K562 (cell line): Measurements from ENCODE around the gene ITPRIPL2. TPM values are rescaled to one million over a fixed set of nuclear protein-coding genes. Genes with fewer than 3 reads are reported as not detected.

Source experiments
- C11orf30 ChIP-seq: fragments of 450-650 bp; IDR thresholded peaks from 2 replicates; pipeline ENCODE4 v1.6.1; 2016; ENCODE audit warnings: low read depth, mild to moderate bottlenecking
- EZH2 ChIP-seq: IDR thresholded peaks from 2 replicates; pipeline ENCODE4 v1.6.1; 2012; ENCODE audit warnings: low read depth, mild to moderate bottlenecking, inconsistent platforms, low read length, borderline replicate concordance
- HDGF ChIP-seq: fragments of 450-650 bp; IDR thresholded peaks from 2 replicates; pipeline ENCODE4 v1.6.1; 2016
- KLF6 ChIP-seq: fragments of 250-450 bp; sonication (Bioruptor Pico); IDR thresholded peaks from 2 replicates; pipeline ENCODE4 v1.4.0; 2020; ENCODE audit warnings: mild to moderate bottlenecking, moderate library complexity, borderline replicate concordance
- SIRT6 ChIP-seq: IDR thresholded peaks from one replicate; pipeline ENCODE4 v1.6.1; 2012; ENCODE audit warnings: low read depth, mild to moderate bottlenecking, control low read depth, inconsistent platforms, low read length, moderate library complexity
- ZNF239 ChIP-seq: fragments of 250-450 bp; sonication (Bioruptor Pico); IDR thresholded peaks from 2 replicates; pipeline ENCODE4 v1.4.0; 2020; ENCODE audit warnings: mild to moderate bottlenecking
- ZNF324 ChIP-seq: fragments of 250-450 bp; sonication (Bioruptor Pico); IDR thresholded peaks from 2 replicates; pipeline ENCODE4 v1.4.0; 2020; ENCODE audit warnings: mild to moderate bottlenecking
- polyA plus RNA-seq, 8 experiments: library from polyadenylated mRNA; depleted of rRNA in 4 of 8; stranded (reverse) in 5 of 8; unstranded in 3 of 8; fragments of >200 nt; fragmentation: Nextera tagmentation in 2 of 8; fragmentation: Illumina TruSeq in 1 of 8; extraction: Ambion mirVana in 2 of 8; extraction: Trizol in 1 of 8; gene quantifications; 2 replicates each; pipeline versions ENCODE4 v1.2.1 to v1.2.3, GENCODE V29; 2011 to 2014; ENCODE audit warnings: inconsistent platforms in 1 of 8, missing spikeins in 1 of 8
- total RNA-seq, 7 experiments: library from RNA; depleted of rRNA in 6 of 7; stranded (reverse); fragments of >200 nt in 6 of 7; fragmentation: Illumina TruSeq in 2 of 7; extraction: Trizol in 2 of 7; gene quantifications; 2 replicates each; pipeline versions ENCODE4 v1.2.1 to v1.2.3, GENCODE V29; 2011 to 2021; ENCODE audit warnings: low replicate concordance in 1 of 7
- TF ChIP-seq, protein P1 (sequence below), 2 experiments: fragments of 450-650 bp in 1 of 2; sonication (generic) in 1 of 2; formaldehyde crosslinking in 1 of 2; IDR thresholded peaks; 2 replicates each; pipeline versions ENCODE4 v1.7.1 to v1.9.0; 2016 to 2022; ENCODE audit warnings: inconsistent platforms in 1 of 2, mild to moderate bottlenecking in 1 of 2, missing genetic modification reagents in 1 of 2
- TF ChIP-seq, protein P2 (sequence below): sonication (generic); IDR thresholded peaks from 2 replicates; pipeline ENCODE4 v1.6.1; 2016
- TF ChIP-seq, protein P3 (sequence below): fragments of 200-800 bp; sonication (Bioruptor generic); IDR thresholded peaks from 2 replicates; pipeline ENCODE4 v1.6.1; 2016; ENCODE audit warnings: missing genetic modification characterization, missing compliant biosample characterization
- TF ChIP-seq, protein P4 (sequence below): conservative IDR thresholded peaks from 2 replicates; pipeline ENCODE4 v1.6.1; 2011; ENCODE audit warnings: low read depth, mild to moderate bottlenecking, low read length; ENCODE audit not compliant: control insufficient read depth

Gene ITPRIPL2
- total and polyA plus RNA-seq, 9 of the 15 experiments (the other 6 are each of a cell fraction or from before 2014, with no cell fraction given) = 0.04 to 2.2 (median 0.58) TPM

DNA sequence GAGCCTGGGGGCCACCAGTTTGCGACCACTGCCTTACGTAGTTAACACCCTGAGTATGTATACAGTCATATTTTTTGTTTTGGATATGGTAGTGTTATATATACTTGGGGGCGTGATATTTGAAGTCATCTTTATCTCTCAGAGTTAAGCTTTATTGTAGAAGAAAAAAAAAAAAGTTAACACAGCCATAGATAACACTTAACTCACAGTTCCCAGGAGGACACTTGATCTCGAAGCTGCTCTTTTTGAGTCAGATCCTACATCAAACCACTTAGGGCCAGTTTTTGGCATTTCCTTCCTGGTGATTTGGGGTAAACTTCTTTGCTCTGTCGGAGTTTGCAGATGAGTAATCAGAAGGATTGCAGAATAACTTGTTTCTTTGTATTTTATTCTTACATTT is 5.8 kb downstream of the ITPRIPL2 start (continued):
- TF ChIP-seq, protein P1, sequence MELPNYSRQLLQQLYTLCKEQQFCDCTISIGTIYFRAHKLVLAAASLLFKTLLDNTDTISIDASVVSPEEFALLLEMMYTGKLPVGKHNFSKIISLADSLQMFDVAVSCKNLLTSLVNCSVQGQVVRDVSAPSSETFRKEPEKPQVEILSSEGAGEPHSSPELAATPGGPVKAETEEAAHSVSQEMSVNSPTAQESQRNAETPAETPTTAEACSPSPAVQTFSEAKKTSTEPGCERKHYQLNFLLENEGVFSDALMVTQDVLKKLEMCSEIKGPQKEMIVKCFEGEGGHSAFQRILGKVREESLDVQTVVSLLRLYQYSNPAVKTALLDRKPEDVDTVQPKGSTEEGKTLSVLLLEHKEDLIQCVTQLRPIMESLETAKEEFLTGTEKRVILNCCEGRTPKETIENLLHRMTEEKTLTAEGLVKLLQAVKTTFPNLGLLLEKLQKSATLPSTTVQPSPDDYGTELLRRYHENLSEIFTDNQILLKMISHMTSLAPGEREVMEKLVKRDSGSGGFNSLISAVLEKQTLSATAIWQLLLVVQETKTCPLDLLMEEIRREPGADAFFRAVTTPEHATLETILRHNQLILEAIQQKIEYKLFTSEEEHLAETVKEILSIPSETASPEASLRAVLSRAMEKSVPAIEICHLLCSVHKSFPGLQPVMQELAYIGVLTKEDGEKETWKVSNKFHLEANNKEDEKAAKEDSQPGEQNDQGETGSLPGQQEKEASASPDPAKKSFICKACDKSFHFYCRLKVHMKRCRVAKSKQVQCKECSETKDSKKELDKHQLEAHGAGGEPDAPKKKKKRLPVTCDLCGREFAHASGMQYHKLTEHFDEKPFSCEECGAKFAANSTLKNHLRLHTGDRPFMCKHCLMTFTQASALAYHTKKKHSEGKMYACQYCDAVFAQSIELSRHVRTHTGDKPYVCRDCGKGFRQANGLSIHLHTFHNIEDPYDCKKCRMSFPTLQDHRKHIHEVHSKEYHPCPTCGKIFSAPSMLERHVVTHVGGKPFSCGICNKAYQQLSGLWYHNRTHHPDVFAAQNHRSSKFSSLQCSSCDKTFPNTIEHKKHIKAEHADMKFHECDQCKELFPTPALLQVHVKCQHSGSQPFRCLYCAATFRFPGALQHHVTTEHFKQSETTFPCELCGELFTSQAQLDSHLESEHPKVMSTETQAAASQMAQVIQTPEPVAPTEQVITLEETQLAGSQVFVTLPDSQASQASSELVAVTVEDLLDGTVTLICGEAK (IDR thresholded peaks at IDR 0.05) = peak; percentile 76; the same call in 1 of the 2 replicates
- TF ChIP-seq, protein P1 (CRISPR knock-in tag; IDR thresholded peaks at IDR 0.05) = peak; percentile 40; the same call in 1 of the 2 replicates
- TF ChIP-seq ZNF239 (CRISPR knock-in tag) (no peak), C11orf30 (no peak), ZNF324 (CRISPR knock-in tag) (no peak), SIRT6 (no peak), HDGF (no peak), EZH2 (no peak), KLF6 (no peak)
- TF ChIP-seq, protein P2, sequence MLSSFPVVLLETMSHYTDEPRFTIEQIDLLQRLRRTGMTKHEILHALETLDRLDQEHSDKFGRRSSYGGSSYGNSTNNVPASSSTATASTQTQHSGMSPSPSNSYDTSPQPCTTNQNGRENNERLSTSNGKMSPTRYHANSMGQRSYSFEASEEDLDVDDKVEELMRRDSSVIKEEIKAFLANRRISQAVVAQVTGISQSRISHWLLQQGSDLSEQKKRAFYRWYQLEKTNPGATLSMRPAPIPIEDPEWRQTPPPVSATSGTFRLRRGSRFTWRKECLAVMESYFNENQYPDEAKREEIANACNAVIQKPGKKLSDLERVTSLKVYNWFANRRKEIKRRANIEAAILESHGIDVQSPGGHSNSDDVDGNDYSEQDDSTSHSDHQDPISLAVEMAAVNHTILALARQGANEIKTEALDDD = peak; percentile 45; the same call in 1 of the 2 replicates
- TF ChIP-seq, protein P3, sequence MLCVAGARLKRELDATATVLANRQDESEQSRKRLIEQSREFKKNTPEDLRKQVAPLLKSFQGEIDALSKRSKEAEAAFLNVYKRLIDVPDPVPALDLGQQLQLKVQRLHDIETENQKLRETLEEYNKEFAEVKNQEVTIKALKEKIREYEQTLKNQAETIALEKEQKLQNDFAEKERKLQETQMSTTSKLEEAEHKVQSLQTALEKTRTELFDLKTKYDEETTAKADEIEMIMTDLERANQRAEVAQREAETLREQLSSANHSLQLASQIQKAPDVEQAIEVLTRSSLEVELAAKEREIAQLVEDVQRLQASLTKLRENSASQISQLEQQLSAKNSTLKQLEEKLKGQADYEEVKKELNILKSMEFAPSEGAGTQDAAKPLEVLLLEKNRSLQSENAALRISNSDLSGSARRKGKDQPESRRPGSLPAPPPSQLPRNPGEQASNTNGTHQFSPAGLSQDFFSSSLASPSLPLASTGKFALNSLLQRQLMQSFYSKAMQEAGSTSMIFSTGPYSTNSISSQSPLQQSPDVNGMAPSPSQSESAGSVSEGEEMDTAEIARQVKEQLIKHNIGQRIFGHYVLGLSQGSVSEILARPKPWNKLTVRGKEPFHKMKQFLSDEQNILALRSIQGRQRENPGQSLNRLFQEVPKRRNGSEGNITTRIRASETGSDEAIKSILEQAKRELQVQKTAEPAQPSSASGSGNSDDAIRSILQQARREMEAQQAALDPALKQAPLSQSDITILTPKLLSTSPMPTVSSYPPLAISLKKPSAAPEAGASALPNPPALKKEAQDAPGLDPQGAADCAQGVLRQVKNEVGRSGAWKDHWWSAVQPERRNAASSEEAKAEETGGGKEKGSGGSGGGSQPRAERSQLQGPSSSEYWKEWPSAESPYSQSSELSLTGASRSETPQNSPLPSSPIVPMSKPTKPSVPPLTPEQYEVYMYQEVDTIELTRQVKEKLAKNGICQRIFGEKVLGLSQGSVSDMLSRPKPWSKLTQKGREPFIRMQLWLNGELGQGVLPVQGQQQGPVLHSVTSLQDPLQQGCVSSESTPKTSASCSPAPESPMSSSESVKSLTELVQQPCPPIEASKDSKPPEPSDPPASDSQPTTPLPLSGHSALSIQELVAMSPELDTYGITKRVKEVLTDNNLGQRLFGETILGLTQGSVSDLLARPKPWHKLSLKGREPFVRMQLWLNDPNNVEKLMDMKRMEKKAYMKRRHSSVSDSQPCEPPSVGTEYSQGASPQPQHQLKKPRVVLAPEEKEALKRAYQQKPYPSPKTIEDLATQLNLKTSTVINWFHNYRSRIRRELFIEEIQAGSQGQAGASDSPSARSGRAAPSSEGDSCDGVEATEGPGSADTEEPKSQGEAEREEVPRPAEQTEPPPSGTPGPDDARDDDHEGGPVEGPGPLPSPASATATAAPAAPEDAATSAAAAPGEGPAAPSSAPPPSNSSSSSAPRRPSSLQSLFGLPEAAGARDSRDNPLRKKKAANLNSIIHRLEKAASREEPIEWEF (CRISPR knock-in tag) = no peak
- TF ChIP-seq, protein P4, sequence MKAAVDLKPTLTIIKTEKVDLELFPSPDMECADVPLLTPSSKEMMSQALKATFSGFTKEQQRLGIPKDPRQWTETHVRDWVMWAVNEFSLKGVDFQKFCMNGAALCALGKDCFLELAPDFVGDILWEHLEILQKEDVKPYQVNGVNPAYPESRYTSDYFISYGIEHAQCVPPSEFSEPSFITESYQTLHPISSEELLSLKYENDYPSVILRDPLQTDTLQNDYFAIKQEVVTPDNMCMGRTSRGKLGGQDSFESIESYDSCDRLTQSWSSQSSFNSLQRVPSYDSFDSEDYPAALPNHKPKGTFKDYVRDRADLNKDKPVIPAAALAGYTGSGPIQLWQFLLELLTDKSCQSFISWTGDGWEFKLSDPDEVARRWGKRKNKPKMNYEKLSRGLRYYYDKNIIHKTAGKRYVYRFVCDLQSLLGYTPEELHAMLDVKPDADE = no peak
